GM12878 (cell line): ENCODE measurements around the gene HTT-AS. TPM values are rescaled to one million over a fixed set of nuclear protein-coding genes. Genes with fewer than 3 reads are reported as not detected.

Source experiments
- ATF7 ChIP-seq: fragments of 450-650 bp; IDR thresholded peaks from 2 replicates; pipeline ENCODE4 v1.6.1; 2016; ENCODE audit warnings: low read depth, mild to moderate bottlenecking
- BCL11A ChIP-seq: IDR thresholded peaks from 2 replicates; pipeline ENCODE4 v1.6.1; 2011; ENCODE audit warnings: low read depth, low read length
- BCL3 ChIP-seq: IDR thresholded peaks from 2 replicates; pipeline ENCODE4 v1.6.1; 2011; ENCODE audit warnings: borderline replicate concordance, low read depth, mild to moderate bottlenecking, moderate library complexity, low read length; ENCODE audit not compliant: insufficient read depth, poor library complexity, severe bottlenecking
- ESRRA ChIP-seq: IDR thresholded peaks from 2 replicates; pipeline ENCODE4 v1.6.1; 2012; ENCODE audit warnings: mild to moderate bottlenecking, low read length, improper control_type of control experiment
- FOS ChIP-seq: IDR thresholded peaks from 3 replicates; pipeline ENCODE4 v1.6.1; 2011; ENCODE audit warnings: borderline replicate concordance; ENCODE audit not compliant: insufficient read length; ENCODE audit errors: extremely low read depth
- IKZF2 ChIP-seq, 2 experiments: fragments of 450-650 bp; IDR thresholded peaks; 2 replicates each; pipeline ENCODE4 v1.6.1; 2017; ENCODE audit warnings: mild to moderate bottlenecking in 2 of 2, moderate library complexity in 2 of 2
- IRF4 ChIP-seq: IDR thresholded peaks from 2 replicates; pipeline ENCODE4 v1.6.1; 2011; ENCODE audit warnings: low read depth, low read length
- MEF2B ChIP-seq: fragments of 450-650 bp; IDR thresholded peaks from 2 replicates; pipeline ENCODE4 v1.6.1; 2018; ENCODE audit warnings: mild to moderate bottlenecking, moderate library complexity; ENCODE audit not compliant: partially characterized antibody, poor library complexity, severe bottlenecking
- NFYB ChIP-seq: IDR thresholded peaks from 2 replicates; pipeline ENCODE4 v1.6.1; 2011; ENCODE audit warnings: low read depth, mild to moderate bottlenecking, low read length, improper control_type of control experiment, moderate library complexity; ENCODE audit not compliant: insufficient read depth
- NKRF ChIP-seq: fragments of 450-650 bp; conservative IDR thresholded peaks from 2 replicates; pipeline ENCODE4 v1.6.1; 2017; ENCODE audit warnings: mild to moderate bottlenecking, moderate library complexity
- NR2C2 ChIP-seq: IDR thresholded peaks from 2 replicates; pipeline ENCODE4 v1.6.1; 2011; ENCODE audit warnings: borderline replicate concordance, low read depth; ENCODE audit not compliant: control insufficient read depth, insufficient read length
- NR2F1 ChIP-seq: fragments of 450-650 bp; conservative IDR thresholded peaks from 2 replicates; pipeline ENCODE4 v1.6.1; 2017; ENCODE audit warnings: mild to moderate bottlenecking
- PML ChIP-seq: IDR thresholded peaks from 2 replicates; pipeline ENCODE4 v1.6.1; 2012; ENCODE audit warnings: low read length, inconsistent platforms
- POLR2AphosphoS5 ChIP-seq: IDR thresholded peaks from 2 replicates; pipeline ENCODE4 v1.6.1; 2011; ENCODE audit warnings: mild to moderate bottlenecking, low read length, inconsistent platforms
- RELA ChIP-seq: fragments of 450-650 bp; IDR thresholded peaks from 2 replicates; pipeline ENCODE4 v1.8.0; 2014; ENCODE audit warnings: borderline replicate concordance; ENCODE audit not compliant: partially characterized antibody
- REST ChIP-seq: IDR thresholded peaks from 2 replicates; pipeline ENCODE4 v1.6.1; 2012; ENCODE audit warnings: mild to moderate bottlenecking, low read depth, low read length
- SMAD5 ChIP-seq: IDR thresholded peaks from 2 replicates; pipeline ENCODE4 v1.6.1; 2016; ENCODE audit warnings: antibody characterized with exemption, low read depth
- SP1 ChIP-seq: IDR thresholded peaks from one replicate; pipeline ENCODE4 v1.6.1; 2011; ENCODE audit warnings: low read depth, low read length
- TAF1 ChIP-seq: IDR thresholded peaks from 2 replicates; pipeline ENCODE4 v1.6.1; 2011; ENCODE audit warnings: mild to moderate bottlenecking, low read depth, low read length, borderline replicate concordance
- TCF3 ChIP-seq: IDR thresholded peaks from 2 replicates; pipeline ENCODE4 v1.6.1; 2012; ENCODE audit warnings: low read depth, mild to moderate bottlenecking, low read length, borderline replicate concordance; ENCODE audit not compliant: insufficient read depth
- USF2 ChIP-seq: IDR thresholded peaks from 2 replicates; pipeline ENCODE4 v1.6.1; 2011; ENCODE audit warnings: low read depth, low read length, improper control_type of control experiment, borderline replicate concordance
- ZNF384 ChIP-seq: IDR thresholded peaks from 2 replicates; pipeline ENCODE4 v1.6.1; 2012; ENCODE audit warnings: low read depth, mild to moderate bottlenecking, low read length, improper control_type of control experiment, borderline replicate concordance
- ZNF622 ChIP-seq: fragments of 450-650 bp; IDR thresholded peaks from 2 replicates; pipeline ENCODE4 v1.6.1; 2017; ENCODE audit warnings: mild to moderate bottlenecking, inconsistent platforms
- polyA plus RNA-seq, 11 experiments: library from polyadenylated mRNA; depleted of rRNA in 4 of 11; unstranded in 6 of 11; stranded (reverse) in 5 of 11; fragments of >200 nt; fragmentation: Nextera tagmentation in 4 of 11; fragmentation: Illumina TruSeq in 1 of 11; extraction: Ambion mirVana in 4 of 11; extraction: Trizol in 1 of 11; gene quantifications; 1 replicate in 1 of 11; 2 replicates in 10 of 11; pipeline versions ENCODE4 v1.2.1 to v1.2.3, GENCODE V29; 2011 to 2016; ENCODE audit warnings: inconsistent platforms in 2 of 11, missing spikeins in 2 of 11, low read depth in 1 of 11
- total RNA-seq, 4 experiments: library from RNA; depleted of rRNA in 3 of 4; stranded (reverse); fragments of >200 nt in 3 of 4; fragmentation: Illumina TruSeq in 1 of 4; extraction: Trizol in 1 of 4; gene quantifications; 2 replicates each; pipeline versions ENCODE4 v1.2.1 to v1.2.3, GENCODE V29; 2013 to 2021

The HTT-AS gene
- total and polyA plus RNA-seq, 10 of the 15 experiments (the other 5 are each of a cell fraction or from before 2014, with no cell fraction given): not detected

- peak; percentile 24; the same call in 1 of the 2 replicates for TF ChIP-seq NKRF
- TF ChIP-seq IKZF2 (IDR thresholded peaks at IDR 0.05): peak; percentile 91 to 93
- TF ChIP-seq REST: no peak
- peak; percentile 53; the same call in 1 of the 2 replicates for TF ChIP-seq IRF4
- TF ChIP-seq SMAD5: peak; percentile 58; the same call in 1 of the 2 replicates
- TF ChIP-seq USF2: peak; percentile 70
- TF ChIP-seq ZNF622: no peak
- TF ChIP-seq FOS: no peak
- TF ChIP-seq PML: no peak
- peak; percentile 17 for TF ChIP-seq BCL3
- no peak for TF ChIP-seq ZNF384
- no peak for TF ChIP-seq NR2C2
- TF ChIP-seq POLR2AphosphoS5: peak; percentile 75
- TF ChIP-seq TAF1: no peak
- peak; percentile 40; the same call in 1 of the 2 replicates for TF ChIP-seq NFYB
- TF ChIP-seq SP1: peak; percentile 48
- no peak for TF ChIP-seq RELA
- TF ChIP-seq MEF2B: peak; percentile 71
- no peak for TF ChIP-seq ESRRA
- TF ChIP-seq BCL11A: 0 out of 2 replicates have a peak, but pooled peaks have one; percentile 45
- TF ChIP-seq NR2F1: peak; percentile 90
- TF ChIP-seq TCF3: peak; percentile 87
- TF ChIP-seq ATF7: peak; percentile 98
Observed at GRCh38 chr4:3047464-3048286, 26.7 kb downstream of the HTT-AS start (continued).
